GM18519 (cell line): ENCODE results near the gene ADARB2.

Experiments
- ATAC-seq: cut with Tn5 transposase; IDR thresholded peaks from one replicate; pipeline ENCODE4 v1.9.1; 2021; ENCODE audit warnings: mild to moderate bottlenecking, moderate library complexity; ENCODE audit not compliant: unreplicated experiment, low FRiP score

Gene ADARB2

GRCh38 chr10:1575481-1576244 is 161.7 kb downstream of the ADARB2 start:
- no peak for ATAC-seq

GRCh38 chr10:1574719-1575118 is 162.6 kb downstream of the ADARB2 start:
- ATAC-seq = no peak

GRCh38 chr10:1573981-1574380 is 163.3 kb downstream of the ADARB2 start:
- ATAC-seq = no peak

- no peak for ATAC-seq
These were observed 163.9 kb downstream of the ADARB2 start for GRCh38 chr10:1573334-1573969.

- no peak for ATAC-seq
These were observed 164.6 kb downstream of the ADARB2 start for GRCh38 chr10:1572519-1573333.

- ATAC-seq = no peak
These were observed 165.6 kb downstream of the ADARB2 start for GRCh38 chr10:1571587-1572237.

GRCh38 chr10:1570416-1571051 is 166.8 kb downstream of the ADARB2 start:
- no peak for ATAC-seq

GRCh38 chr10:1569208-1569607 is 168.1 kb downstream of the ADARB2 start:
- ATAC-seq = no peak

- ATAC-seq = no peak
These were observed 169.4 kb downstream of the ADARB2 start for GRCh38 chr10:1567742-1568495.

- ATAC-seq = no peak
These were observed 170.2 kb downstream of the ADARB2 start for GRCh38 chr10:1567152-1567551.

- ATAC-seq = no peak
These were observed 172.5 kb downstream of the ADARB2 start for GRCh38 chr10:1564791-1565190.

GRCh38 chr10:1563028-1563427 is 174.3 kb downstream of the ADARB2 start:
- no peak for ATAC-seq

- ATAC-seq = no peak
These were observed 175.5 kb downstream of the ADARB2 start for GRCh38 chr10:1561731-1562337.

- no peak for ATAC-seq
These were observed 176.7 kb downstream of the ADARB2 start for GRCh38 chr10:1560535-1561192.

GRCh38 chr10:1559761-1560160 is 177.6 kb downstream of the ADARB2 start:
- ATAC-seq = no peak

- ATAC-seq = no peak
These were observed 178.0 kb downstream of the ADARB2 start for GRCh38 chr10:1559311-1559710.

GRCh38 chr10:1558906-1559305 is 178.4 kb downstream of the ADARB2 start:
- no peak for ATAC-seq

- ATAC-seq = no peak
These were observed 180.2 kb downstream of the ADARB2 start for GRCh38 chr10:1557081-1557480.

- ATAC-seq = no peak
These were observed 180.8 kb downstream of the ADARB2 start for GRCh38 chr10:1556496-1556895.
